ENCODE data around the gene F13A1.

- TF ChIP-seq CTCF (IDR thresholded peaks at IDR 0.05): no peak
- TF ChIP-seq POLR2A (IDR thresholded peaks at IDR 0.05): no peak
- TF ChIP-seq POLR2AphosphoS5 (IDR thresholded peaks at IDR 0.05): no peak
Observed at GRCh38 chr6:6196762-6197161, 123.7 kb downstream of the F13A1 start.
